ENCODE data around the gene EML4. TPM values are rescaled to one million over a fixed set of nuclear protein-coding genes. Genes with fewer than 3 reads are reported as not detected.

EML4 gene
- total and polyA plus RNA-seq, 11 donors = 2.3 to 32.8 (median 5.6) TPM

GRCh38 chr2:42315844-42316470, 146.8 kb downstream of the EML4 start:
- peaks cover 0 to 14% (median 0%) of the 10 kb centered on the region in 12 donors for H3K4me1 ChIP-seq
- TF ChIP-seq POLR2A (IDR thresholded peaks at IDR 0.05) = no peak
- TF ChIP-seq, protein P1, sequence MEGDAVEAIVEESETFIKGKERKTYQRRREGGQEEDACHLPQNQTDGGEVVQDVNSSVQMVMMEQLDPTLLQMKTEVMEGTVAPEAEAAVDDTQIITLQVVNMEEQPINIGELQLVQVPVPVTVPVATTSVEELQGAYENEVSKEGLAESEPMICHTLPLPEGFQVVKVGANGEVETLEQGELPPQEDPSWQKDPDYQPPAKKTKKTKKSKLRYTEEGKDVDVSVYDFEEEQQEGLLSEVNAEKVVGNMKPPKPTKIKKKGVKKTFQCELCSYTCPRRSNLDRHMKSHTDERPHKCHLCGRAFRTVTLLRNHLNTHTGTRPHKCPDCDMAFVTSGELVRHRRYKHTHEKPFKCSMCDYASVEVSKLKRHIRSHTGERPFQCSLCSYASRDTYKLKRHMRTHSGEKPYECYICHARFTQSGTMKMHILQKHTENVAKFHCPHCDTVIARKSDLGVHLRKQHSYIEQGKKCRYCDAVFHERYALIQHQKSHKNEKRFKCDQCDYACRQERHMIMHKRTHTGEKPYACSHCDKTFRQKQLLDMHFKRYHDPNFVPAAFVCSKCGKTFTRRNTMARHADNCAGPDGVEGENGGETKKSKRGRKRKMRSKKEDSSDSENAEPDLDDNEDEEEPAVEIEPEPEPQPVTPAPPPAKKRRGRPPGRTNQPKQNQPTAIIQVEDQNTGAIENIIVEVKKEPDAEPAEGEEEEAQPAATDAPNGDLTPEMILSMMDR (IDR thresholded peaks at IDR 0.05) = no peak
- ATAC-seq (no peak), DNase-seq (no peak)
- H3K4me3 ChIP-seq = no peak overlapping the region
- H3K9me3 ChIP-seq = no peaks in the 10 kb centered on the region
- no peaks in the 10 kb centered on the region for H3K27me3 ChIP-seq
- peaks cover 0 to 76% (median 41%) of the 10 kb centered on the region in 9 donors for H3K36me3 ChIP-seq
- intact Hi-C loops (cut with DNase I) = no loop called here
- 96 to 97% (median 97%) methylated on average over 6 of the region's 6 CpGs for WGBS, 4 donors
- H3K27ac ChIP-seq = no peak overlapping the region

- TF ChIP-seq, protein P1 (IDR thresholded peaks at IDR 0.05) = no peak
- Histone ChIP-seq H3K4me3 (no peak overlapping the region), H3K36me3 (peaks cover 0 to 72% (median 41%) of the 10 kb centered on the region in 9 donors), H3K27ac (no peak overlapping the region), H3K27me3 (no peaks in the 10 kb centered on the region), H3K9me3 (no peaks in the 10 kb centered on the region), H3K4me1 (peaks cover 0 to 14% (median 0%) of the 10 kb centered on the region in 12 donors)
- WGBS, 4 donors = 65 to 98% (median 88%) methylated on average over 3 of the region's 3 CpGs
- ATAC-seq = no peak
- no peak for DNase-seq
- intact Hi-C loops (cut with DNase I) = no loop called here
These were observed 147.8 kb downstream of the EML4 start for GRCh38 chr2:42316910-42317309.

DNA sequence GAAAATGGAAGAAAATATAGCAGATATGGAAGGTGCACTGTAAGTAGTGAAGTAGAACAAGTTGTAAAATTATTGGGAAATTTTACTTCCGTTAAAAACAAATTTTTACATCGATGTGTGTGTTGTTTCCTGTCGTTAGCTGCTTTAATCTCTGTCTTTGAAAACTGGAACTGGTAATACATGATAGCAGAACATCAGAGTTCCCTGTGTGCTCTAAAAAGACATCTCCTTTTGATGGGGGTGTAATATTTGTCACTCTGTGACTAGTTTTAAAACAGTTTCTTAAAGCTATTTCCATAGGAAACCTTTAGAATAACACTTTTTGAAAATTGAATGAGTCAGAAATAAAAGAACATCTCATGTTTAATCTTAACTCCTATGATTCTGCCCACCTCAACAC, 148.3 kb downstream of the EML4 start:
- Histone ChIP-seq H3K36me3 (peaks cover 0 to 72% (median 41%) of the 10 kb centered on the region in 9 donors), H3K27ac (no peak overlapping the region)
- no peak for ATAC-seq

DNA sequence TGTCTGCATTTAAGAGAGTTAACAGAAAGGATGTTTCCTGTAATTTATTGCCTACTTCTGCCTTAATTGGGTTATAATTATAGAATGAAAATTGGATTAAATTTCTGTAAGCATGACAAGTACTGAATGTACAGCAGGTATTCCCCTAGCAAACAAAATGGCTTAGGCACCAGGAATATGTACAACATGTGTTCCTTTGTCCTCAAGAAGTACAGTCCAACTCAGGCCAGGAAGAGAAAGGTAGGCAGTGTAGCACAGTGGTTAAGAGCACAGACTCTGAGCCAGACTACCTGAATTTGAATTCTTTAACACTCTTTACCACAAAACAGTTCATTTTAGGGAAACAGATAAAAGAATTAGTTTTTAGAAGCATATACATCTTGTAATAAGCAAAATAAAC, 148.8 kb downstream of the EML4 start:
- peaks cover 0 to 72% (median 41%) of the 10 kb centered on the region in 9 donors for H3K36me3 ChIP-seq
- TF ChIP-seq POLR2A (IDR thresholded peaks at IDR 0.05) = no peak
- TF ChIP-seq, protein P1 (IDR thresholded peaks at IDR 0.05) = no peak
- ATAC-seq (no peak), DNase-seq (no peak)
- intact Hi-C loops (cut with DNase I) = no loop called here
- H3K4me3 ChIP-seq = no peak overlapping the region
- H3K27ac ChIP-seq = no peak overlapping the region
- no peaks in the 10 kb centered on the region for H3K27me3 ChIP-seq
- no peaks in the 10 kb centered on the region for H3K9me3 ChIP-seq
- H3K4me1 ChIP-seq = peaks cover 0 to 14% (median 0%) of the 10 kb centered on the region in 12 donors

More for the DNA sequence above, 148.3 kb downstream of the EML4 start:
- no peak for TF ChIP-seq POLR2A (IDR thresholded peaks at IDR 0.05)
- TF ChIP-seq, protein P1 (IDR thresholded peaks at IDR 0.05) = no peak
- Histone ChIP-seq H3K4me1 (peaks cover 0 to 14% (median 0%) of the 10 kb centered on the region in 12 donors), H3K27me3 (no peaks in the 10 kb centered on the region), H3K9me3 (no peaks in the 10 kb centered on the region), H3K4me3 (no peak overlapping the region)
- no peak for DNase-seq
- intact Hi-C loops (cut with DNase I) = no loop called here
- 90 to 96% (median 95%) methylated on average over 3 of the region's 3 CpGs for WGBS, 4 donors

All from heart left ventricle (tissue), 16 donors.